Measurements from ENCODE around the gene FAM107B. TPM values are rescaled to one million over a fixed set of nuclear protein-coding genes. Genes with fewer than 3 reads are reported as not detected.

The FAM107B gene
- total and polyA plus RNA-seq, 4 donors, result 24.9 to 58.1 (median 30.9) TPM

GRCh38 chr10:14507781-14508180 lies 266.9 kb downstream of the FAM107B start:
- DNase-seq (ENCODE audit: low spot score), result no peak
- WGBS, result 72% methylated on average over 4 of the region's 4 CpGs
- H3K27ac ChIP-seq (ENCODE audit: low read depth in 1 of 2, low read length in 2 of 2), result no peak overlapping the region

More at GRCh38 chr10:14507781-14508180, 266.9 kb downstream of the FAM107B start:
- H3K27me3 ChIP-seq (ENCODE audit: control insufficient read depth in 4 of 4, insufficient read depth in 4 of 4, low read length in 3 of 4), result no peaks in the 10 kb centered on the region
- peaks cover 0 to 18% (median 10%) of the 10 kb centered on the region in 4 donors for H3K36me3 ChIP-seq (ENCODE audit: control insufficient read depth in 4 of 4, insufficient read depth in 3 of 4, low read depth in 1 of 4, low read length in 3 of 4)
- no peaks in the 10 kb centered on the region for H3K9me3 ChIP-seq (ENCODE audit: control insufficient read depth in 4 of 4, low read length in 3 of 4)
- TF ChIP-seq HNF4A (conservative IDR thresholded peaks at IDR 0.05) (no peak), EGR1 (IDR thresholded peaks at IDR 0.05; ENCODE audit: low read depth in 2 of 2) (no peak), REST (IDR thresholded peaks at IDR 0.05) (no peak), SP1 (IDR thresholded peaks at IDR 0.05) (no peak), ATF3 (IDR thresholded peaks at IDR 0.05) (no peak), FOXA2 (IDR thresholded peaks at IDR 0.05) (no peak), MAX (IDR thresholded peaks at IDR 0.05) (no peak), ZBTB33 (IDR thresholded peaks at IDR 0.05) (no peak), GABPA (IDR thresholded peaks at IDR 0.05 in 1 of 2, conservative IDR thresholded peaks at IDR 0.05 in 1 of 2) (no peak), RAD21 (IDR thresholded peaks at IDR 0.05) (no peak), CTCF (IDR thresholded peaks at IDR 0.05; ENCODE audit: low read depth, low read length, missing input control) (no peak), NR2F2 (IDR thresholded peaks at IDR 0.05) (no peak), FOXA1 (IDR thresholded peaks at IDR 0.05) (no peak), HNF4G (IDR thresholded peaks at IDR 0.05) (no peak), TAF1 (conservative IDR thresholded peaks at IDR 0.05) (no peak), RXRA (IDR thresholded peaks at IDR 0.05) (no peak), YY1 (IDR thresholded peaks at IDR 0.05) (no peak), JUND (IDR thresholded peaks at IDR 0.05) (no peak)
- H3K4me1 ChIP-seq (ENCODE audit: control insufficient read depth in 4 of 4, insufficient read depth in 4 of 4, low read length in 3 of 4), result no peaks in the 10 kb centered on the region
- H3K9ac ChIP-seq (ENCODE audit: low read depth in 1 of 2, low read length in 2 of 2), result no peak overlapping the region
- H3K4me3 ChIP-seq (ENCODE audit: low read depth in 1 of 3, low read length in 3 of 3), result no peak overlapping the region
